ENCODE results near the gene IFT122.

The IFT122 gene

GRCh38 chr3:129417326-129417725 is 22.7 kb upstream of the IFT122 start:
- DNase-seq: no peak

- no peak for DNase-seq
These were observed 21.7 kb upstream of the IFT122 start for GRCh38 chr3:129418041-129418973.

- no peak for DNase-seq
These were observed 20.5 kb upstream of the IFT122 start for GRCh38 chr3:129419476-129419875.

GRCh38 chr3:129421236-129421883 is 18.7 kb upstream of the IFT122 start:
- no peak for DNase-seq

GRCh38 chr3:129421988-129422745 is 17.9 kb upstream of the IFT122 start:
- no peak for DNase-seq

GRCh38 chr3:129422897-129423296 is 17.1 kb upstream of the IFT122 start:
- DNase-seq: no peak

GRCh38 chr3:129424185-129424841 is 15.7 kb upstream of the IFT122 start:
- DNase-seq: peak; percentile 67

GRCh38 chr3:129425213-129425612 is 14.8 kb upstream of the IFT122 start:
- DNase-seq: no peak

- no peak for DNase-seq
These were observed 14.4 kb upstream of the IFT122 start for GRCh38 chr3:129425619-129426018.

GRCh38 chr3:129428007-129428375 is 12.0 kb upstream of the IFT122 start:
- DNase-seq: no peak

- DNase-seq: peak; percentile 67
These were observed 11.5 kb upstream of the IFT122 start, which contains the start of gene EFCAB12 for GRCh38 chr3:129428376-129429079. EFCAB12 (minus strand) TSS chr3:129428636; CDS start chr3:129428488, 148 bp downstream.

- DNase-seq: no peak
These were observed 11.0 kb upstream of the IFT122 start for GRCh38 chr3:129429080-129429451.

GRCh38 chr3:129429602-129430001 is 10.4 kb upstream of the IFT122 start:
- DNase-seq: no peak

- no peak for DNase-seq
These were observed 8.0 kb upstream of the IFT122 start for GRCh38 chr3:129432036-129432435.

- no peak for DNase-seq
These were observed 7.4 kb upstream of the IFT122 start for GRCh38 chr3:129432671-129433070.

- DNase-seq: no peak
These were observed 6.5 kb upstream of the IFT122 start for GRCh38 chr3:129433565-129433964.

GRCh38 chr3:129434140-129434539 is 5.9 kb upstream of the IFT122 start:
- DNase-seq: no peak

GRCh38 chr3:129435367-129435766 is 4.7 kb upstream of the IFT122 start:
- DNase-seq: no peak

- peak; percentile 66 for DNase-seq
These were observed 703 bp upstream of the IFT122 start for GRCh38 chr3:129439226-129439816.

- DNase-seq: peak; percentile 17
These were observed 680 bp downstream of the IFT122 start for GRCh38 chr3:129440618-129441190.

GRCh38 chr3:129441215-129441614 is 1.2 kb downstream of the IFT122 start:
- DNase-seq: peak; percentile 21
